WERI-Rb-1 (cell line): Measurements from ENCODE around the gene KCNK5.

Source experiments
- DNase-seq: peaks from one replicate; pipeline ENCODE4 v3.0.0-alpha.2; 2020
- H3K27ac ChIP-seq: fragments of 250-450 bp; sonication (Bioruptor Pico); 2 replicates; pipeline ENCODE4 v1.5.1; 2020; ENCODE audit warnings: mild to moderate bottlenecking, moderate library complexity
- H3K27me3 ChIP-seq: fragments of 250-450 bp; sonication (Bioruptor Pico); 2 replicates; pipeline ENCODE4 v1.5.1; 2021; ENCODE audit warnings: mild to moderate bottlenecking, low read depth, moderate library complexity; ENCODE audit not compliant: insufficient read depth, severe bottlenecking
- H3K36me3 ChIP-seq: fragments of 250-450 bp; sonication (Bioruptor Pico); 2 replicates; pipeline ENCODE4 v1.5.1; 2020; ENCODE audit warnings: mild to moderate bottlenecking, moderate library complexity
- H3K4me3 ChIP-seq: 2 replicates; pipeline ENCODE4 v1.5.1; 2011; ENCODE audit warnings: low read depth, mild to moderate bottlenecking, control low read depth, low read length
- H3K9me3 ChIP-seq: fragments of 250-450 bp; sonication (Bioruptor Pico); 2 replicates; pipeline ENCODE4 v1.5.1; 2021; ENCODE audit warnings: mild to moderate bottlenecking, moderate library complexity; ENCODE audit not compliant: severe bottlenecking
- CTCF ChIP-seq: IDR thresholded peaks from 2 replicates; pipeline ENCODE4 v1.5.1; 2011; ENCODE audit warnings: low read depth, mild to moderate bottlenecking, control low read depth, inconsistent platforms, low read length

Gene KCNK5

GRCh38 chr6:39152262-39152661 is 77.0 kb downstream of the KCNK5 start:
- Histone ChIP-seq H3K4me3 (no peak overlapping the region), H3K27ac (no peak overlapping the region), H3K9me3 (no peaks in the 10 kb centered on the region), H3K36me3 (no peaks in the 10 kb centered on the region), H3K27me3 (peaks cover 2% of the 10 kb centered on the region)
- TF ChIP-seq CTCF, result no peak
- no peak for DNase-seq

GRCh38 chr6:39151211-39151610 is 78.1 kb downstream of the KCNK5 start:
- Histone ChIP-seq H3K27me3 (peaks cover 2% of the 10 kb centered on the region), H3K9me3 (no peaks in the 10 kb centered on the region), H3K27ac (no peak overlapping the region), H3K4me3 (no peak overlapping the region), H3K36me3 (no peaks in the 10 kb centered on the region)
- DNase-seq, result no peak
- no peak for TF ChIP-seq CTCF

- Histone ChIP-seq H3K27ac (no peak overlapping the region), H3K27me3 (no peaks in the 10 kb centered on the region), H3K4me3 (no peak overlapping the region), H3K9me3 (no peaks in the 10 kb centered on the region), H3K36me3 (no peaks in the 10 kb centered on the region)
- no peak for TF ChIP-seq CTCF
- no peak for DNase-seq
These were observed 84.6 kb downstream of the KCNK5 start for GRCh38 chr6:39144481-39145173.

GRCh38 chr6:39143238-39143930 is 85.9 kb downstream of the KCNK5 start:
- H3K27me3 ChIP-seq, result no peaks in the 10 kb centered on the region
- no peak overlapping the region for H3K27ac ChIP-seq
- no peak for TF ChIP-seq CTCF
- H3K9me3 ChIP-seq, result no peaks in the 10 kb centered on the region
- H3K36me3 ChIP-seq, result no peaks in the 10 kb centered on the region
- no peak for DNase-seq
- H3K4me3 ChIP-seq, result no peak overlapping the region

- Histone ChIP-seq H3K27ac (no peak overlapping the region), H3K4me3 (no peak overlapping the region), H3K9me3 (no peaks in the 10 kb centered on the region), H3K36me3 (no peaks in the 10 kb centered on the region), H3K27me3 (no peaks in the 10 kb centered on the region)
- no peak for TF ChIP-seq CTCF
- no peak for DNase-seq
These were observed 88.6 kb downstream of the KCNK5 start for GRCh38 chr6:39140556-39141167.
